GM19239 (cell line): Measurements from ENCODE around the gene RERE.
"Not testable (repeated sequence)": the region's sequence is repeated elsewhere in the genome, so short reads cannot be mapped to it uniquely, and the experiment has no call there.

Source experiments
- DNase-seq: peaks from one replicate; pipeline ENCODE4 v3.0.0; 2011; ENCODE audit warnings: low spot score; ENCODE audit not compliant: insufficient read length
- FAIRE-seq: peaks from 2 replicates; lab custom pipeline; 2011; peaks lifted over from hg19 to GRCh38; lab: Jason Lieb, UNC

Gene RERE

GRCh38 chr1:8845104-8846097 lies 28.0 kb upstream of the RERE start:
- FAIRE-seq (no peak), DNase-seq (no peak)

GRCh38 chr1:8844501-8845006 lies 27.1 kb upstream of the RERE start:
- FAIRE-seq = no peak
- no peak for DNase-seq

- no peak for FAIRE-seq
Observed at GRCh38 chr1:8841395-8841794, 24.0 kb upstream of the RERE start.

GRCh38 chr1:8839990-8840389 lies 22.6 kb upstream of the RERE start:
- FAIRE-seq (no peak), DNase-seq (no peak)

More at GRCh38 chr1:8841395-8841794, 24.0 kb upstream of the RERE start:
- DNase-seq = no peak

- DNase-seq (no peak), FAIRE-seq (no peak)
Observed at GRCh38 chr1:8835941-8836643, 18.7 kb upstream of the RERE start.

- FAIRE-seq = no peak
- no peak for DNase-seq
Observed at GRCh38 chr1:8831340-8831739, 13.9 kb upstream of the RERE start.

GRCh38 chr1:8830732-8831131 lies 13.3 kb upstream of the RERE start:
- FAIRE-seq = not testable (repeated sequence)

GRCh38 chr1:8825985-8826481 lies 8.6 kb upstream of the RERE start:
- DNase-seq (no peak), FAIRE-seq (no peak)

More at GRCh38 chr1:8830732-8831131, 13.3 kb upstream of the RERE start:
- DNase-seq = not testable (repeated sequence)

GRCh38 chr1:8823295-8823664 lies 5.8 kb upstream of the RERE start:
- no peak for DNase-seq
- no peak for FAIRE-seq

- FAIRE-seq = no peak
- DNase-seq = no peak
Observed at GRCh38 chr1:8822373-8823294, 5.2 kb upstream of the RERE start.

- no peak for DNase-seq
- no peak for FAIRE-seq
Observed at GRCh38 chr1:8821084-8821483, 3.6 kb upstream of the RERE start.

GRCh38 chr1:8818789-8819188 lies 1.3 kb upstream of the RERE start:
- not testable (repeated sequence) for FAIRE-seq, DNase-seq

GRCh38 chr1:8818325-8818775 lies 910 bp upstream of the RERE start:
- DNase-seq (no peak), FAIRE-seq (peak; percentile 49)

GRCh38 chr1:8816831-8817411 lies 519 bp downstream of the RERE start:
- no peak for DNase-seq
- peak; percentile 89 for FAIRE-seq

GRCh38 chr1:8816264-8816663 lies 1.2 kb downstream of the RERE start:
- DNase-seq (no peak), FAIRE-seq (no peak)

- FAIRE-seq (peak; percentile 78), DNase-seq (no peak)
Observed at GRCh38 chr1:8815582-8816151, 1.8 kb downstream of the RERE start.

GRCh38 chr1:8814865-8815264 lies 2.6 kb downstream of the RERE start:
- no peak for DNase-seq

GRCh38 chr1:8813991-8814390 lies 3.4 kb downstream of the RERE start:
- FAIRE-seq (peak; percentile 62), DNase-seq (no peak)

More at GRCh38 chr1:8814865-8815264, 2.6 kb downstream of the RERE start:
- FAIRE-seq = peak; percentile 47
